Upper lobe of right lung (tissue), 1 donor: ENCODE results near the gene PSIP1. TPM values are rescaled to one million over a fixed set of nuclear protein-coding genes. Genes with fewer than 3 reads are reported as not detected.
A peak's percentile ranks its signal among the peaks of the same experiment; 100 is the strongest.

Experiments used
- ATAC-seq: fragments of 200-7000 bp; cut with Tn5 transposase; one replicate; pipeline ENCODE4 v1.9.1; 2020; ENCODE audit warnings: mild to moderate bottlenecking, moderate library complexity
- DNase-seq: peaks from one replicate; pipeline ENCODE4 v3.0.0-alpha.2; 2020
- H3K27ac ChIP-seq: fragments of 200-600 bp; one replicate; pipeline ENCODE4 v1.8.0; 2022
- H3K27me3 ChIP-seq: fragments of 200-600 bp; one replicate; pipeline ENCODE4 v1.8.0; 2022; ENCODE audit warnings: mild to moderate bottlenecking
- H3K36me3 ChIP-seq: fragments of 200-600 bp; one replicate; pipeline ENCODE4 v1.8.0; 2022
- H3K4me1 ChIP-seq: fragments of 200-600 bp; one replicate; pipeline ENCODE4 v1.8.0; 2022
- H3K4me3 ChIP-seq: fragments of 200-600 bp; one replicate; pipeline ENCODE4 v1.8.0; 2022; ENCODE audit warnings: mild to moderate bottlenecking
- H3K9me3 ChIP-seq: fragments of 200-600 bp; one replicate; pipeline ENCODE4 v1.8.0; 2022
- intact Hi-C: fragments of 100-400 bp; cut with DNase I; formaldehyde crosslinking; loops from one replicate; pipeline ENCODE4 v1.11.0; 2022
- total RNA-seq: library from RNA; stranded (reverse); fragmentation: NEBNext Ultra II Directional; extraction: Animal tissue kit (Norgen Biotek cat#: 25700); gene quantifications from one replicate; pipeline ENCODE4 v1.2.1, GENCODE V29; 2021
- TF ChIP-seq, protein P1 (sequence below): fragments of 200-600 bp; IDR thresholded peaks from one replicate; pipeline ENCODE4 v1.8.0; 2022; ENCODE audit warnings: antibody characterized with exemption
- donor health status: DM: no; HTN: yes; CAD: no; lungs with severe emphysema.

Gene PSIP1
- total RNA-seq, 1 donor from 2014 or later = 32.8 TPM

DNA sequence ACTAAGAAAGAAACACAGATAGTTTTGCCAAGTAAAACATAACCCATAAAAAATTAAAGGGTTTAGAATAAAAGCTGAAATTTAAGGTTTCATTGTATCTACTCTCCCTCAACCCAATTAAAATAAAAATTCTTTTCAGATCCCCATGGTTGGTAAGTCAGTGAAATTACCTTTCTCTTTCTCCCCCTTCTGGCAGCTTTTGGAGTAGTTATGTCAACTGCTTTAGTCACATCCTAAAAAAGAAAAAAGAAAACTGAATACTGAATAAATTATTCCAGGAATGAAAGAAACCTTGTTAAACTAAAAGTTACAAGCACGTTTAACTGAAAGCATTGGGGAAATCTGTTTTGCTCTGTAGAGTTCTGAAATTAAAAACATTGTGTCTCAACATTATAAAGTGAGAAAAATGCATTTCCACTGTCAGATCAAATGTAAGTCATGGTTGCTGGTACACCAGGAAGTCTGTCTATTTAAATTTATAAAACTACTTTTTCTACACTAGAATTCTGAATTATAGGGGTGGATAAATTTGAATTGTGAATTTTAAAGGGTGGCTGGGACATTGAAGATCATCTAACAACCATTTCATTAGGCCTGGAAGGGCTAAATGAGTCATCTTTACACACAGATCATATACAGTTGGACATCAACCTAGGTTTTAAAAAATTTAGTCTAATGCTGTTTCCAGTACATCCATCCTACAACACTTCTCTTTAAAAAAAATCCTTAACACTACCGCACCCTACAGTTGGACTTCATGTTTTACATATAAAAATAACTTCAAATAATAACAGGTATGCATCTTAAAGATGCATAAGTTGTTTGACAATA lies 24.7 kb downstream of the PSIP1 start:
- Histone ChIP-seq H3K27me3 (no peaks in the 10 kb centered on the region), H3K9me3 (no peaks in the 10 kb centered on the region), H3K36me3 (peaks cover 25% of the 10 kb centered on the region), H3K27ac (no peak overlapping the region), H3K4me3 (no peak overlapping the region), H3K4me1 (no peaks in the 10 kb centered on the region)
- intact Hi-C loops = no loop called here
- TF ChIP-seq, protein P1, sequence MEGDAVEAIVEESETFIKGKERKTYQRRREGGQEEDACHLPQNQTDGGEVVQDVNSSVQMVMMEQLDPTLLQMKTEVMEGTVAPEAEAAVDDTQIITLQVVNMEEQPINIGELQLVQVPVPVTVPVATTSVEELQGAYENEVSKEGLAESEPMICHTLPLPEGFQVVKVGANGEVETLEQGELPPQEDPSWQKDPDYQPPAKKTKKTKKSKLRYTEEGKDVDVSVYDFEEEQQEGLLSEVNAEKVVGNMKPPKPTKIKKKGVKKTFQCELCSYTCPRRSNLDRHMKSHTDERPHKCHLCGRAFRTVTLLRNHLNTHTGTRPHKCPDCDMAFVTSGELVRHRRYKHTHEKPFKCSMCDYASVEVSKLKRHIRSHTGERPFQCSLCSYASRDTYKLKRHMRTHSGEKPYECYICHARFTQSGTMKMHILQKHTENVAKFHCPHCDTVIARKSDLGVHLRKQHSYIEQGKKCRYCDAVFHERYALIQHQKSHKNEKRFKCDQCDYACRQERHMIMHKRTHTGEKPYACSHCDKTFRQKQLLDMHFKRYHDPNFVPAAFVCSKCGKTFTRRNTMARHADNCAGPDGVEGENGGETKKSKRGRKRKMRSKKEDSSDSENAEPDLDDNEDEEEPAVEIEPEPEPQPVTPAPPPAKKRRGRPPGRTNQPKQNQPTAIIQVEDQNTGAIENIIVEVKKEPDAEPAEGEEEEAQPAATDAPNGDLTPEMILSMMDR = peak; percentile 39
- no peak for ATAC-seq
- DNase-seq = no peak

DNA sequence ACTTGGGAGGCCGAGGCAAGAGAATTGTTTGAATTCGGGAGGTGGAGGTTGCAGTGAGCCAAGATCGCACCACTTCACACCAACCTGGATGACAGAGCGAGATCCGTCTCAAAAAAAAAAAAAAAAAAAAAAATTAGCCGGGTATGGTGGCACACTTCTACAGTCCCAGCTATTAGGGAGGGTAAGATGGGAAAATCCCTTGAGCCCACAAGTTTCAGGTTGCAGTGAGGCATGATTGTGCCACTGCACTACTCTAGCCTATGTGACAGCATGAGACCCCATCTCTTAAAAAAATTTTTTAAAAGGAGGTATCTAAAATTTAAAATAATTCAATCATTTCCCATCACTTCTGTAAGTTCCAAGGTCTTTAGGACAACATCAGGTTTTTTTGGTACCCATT lies 26.0 kb downstream of the PSIP1 start:
- TF ChIP-seq, protein P1 = no peak
- ATAC-seq = no peak
- Histone ChIP-seq H3K4me1 (no peaks in the 10 kb centered on the region), H3K9me3 (no peaks in the 10 kb centered on the region), H3K4me3 (no peak overlapping the region), H3K36me3 (peaks cover 29% of the 10 kb centered on the region), H3K27ac (no peak overlapping the region), H3K27me3 (no peaks in the 10 kb centered on the region)
- no peak for DNase-seq
- intact Hi-C loops = no loop called here

DNA sequence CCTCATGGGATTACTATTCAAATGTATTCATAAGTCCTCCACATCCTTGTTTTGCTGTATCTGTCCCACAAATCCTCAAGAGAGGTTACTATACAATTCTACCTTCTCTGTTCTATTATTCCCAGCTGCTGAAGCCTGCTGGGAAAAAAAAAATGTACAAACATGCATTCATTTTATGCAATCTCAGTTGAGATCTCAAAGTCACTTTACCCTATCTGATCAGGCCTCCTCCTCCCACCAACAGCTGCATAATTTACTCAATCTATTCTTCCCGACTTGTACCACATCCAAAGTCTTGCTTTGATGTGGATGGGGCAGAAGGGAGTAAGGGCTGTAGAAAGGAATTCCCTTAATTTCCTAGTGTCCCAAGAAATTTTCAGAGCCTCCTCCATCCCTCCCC lies 28.6 kb downstream of the PSIP1 start:
- H3K36me3 ChIP-seq = peaks cover 36% of the 10 kb centered on the region
- no peak for ATAC-seq
- no peaks in the 10 kb centered on the region for H3K4me1 ChIP-seq
- H3K27ac ChIP-seq = no peak overlapping the region
- DNase-seq = no peak
- no peaks in the 10 kb centered on the region for H3K9me3 ChIP-seq
- H3K4me3 ChIP-seq = no peak overlapping the region
- no peaks in the 10 kb centered on the region for H3K27me3 ChIP-seq
- intact Hi-C loops = no loop called here
- TF ChIP-seq, protein P1 = no peak

DNA sequence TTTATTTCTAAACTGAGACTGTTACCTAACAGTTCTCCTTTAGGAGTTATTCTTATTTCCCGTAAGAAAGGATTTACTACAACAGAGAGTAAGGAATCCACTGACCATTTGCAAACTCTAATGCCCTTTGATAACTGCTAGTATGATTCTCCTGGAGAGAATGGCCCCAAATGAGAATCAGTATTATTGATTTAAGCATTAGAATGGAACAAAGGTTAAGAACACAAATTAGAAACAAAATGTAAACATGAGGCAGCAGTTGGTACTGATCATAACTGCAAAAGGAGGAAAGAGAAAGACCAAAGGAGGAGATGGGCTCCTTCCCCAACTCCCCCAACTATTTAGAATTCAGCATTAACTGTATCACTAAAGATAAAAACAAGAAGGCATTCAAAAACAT lies 30.7 kb downstream of the PSIP1 start:
- Histone ChIP-seq H3K36me3 (peaks cover 23% of the 10 kb centered on the region), H3K4me1 (no peaks in the 10 kb centered on the region), H3K4me3 (no peak overlapping the region), H3K27me3 (no peaks in the 10 kb centered on the region), H3K27ac (no peak overlapping the region), H3K9me3 (no peaks in the 10 kb centered on the region)
- intact Hi-C loops = no loop called here
- ATAC-seq (no peak), DNase-seq (no peak)
- TF ChIP-seq, protein P1 = no peak

DNA sequence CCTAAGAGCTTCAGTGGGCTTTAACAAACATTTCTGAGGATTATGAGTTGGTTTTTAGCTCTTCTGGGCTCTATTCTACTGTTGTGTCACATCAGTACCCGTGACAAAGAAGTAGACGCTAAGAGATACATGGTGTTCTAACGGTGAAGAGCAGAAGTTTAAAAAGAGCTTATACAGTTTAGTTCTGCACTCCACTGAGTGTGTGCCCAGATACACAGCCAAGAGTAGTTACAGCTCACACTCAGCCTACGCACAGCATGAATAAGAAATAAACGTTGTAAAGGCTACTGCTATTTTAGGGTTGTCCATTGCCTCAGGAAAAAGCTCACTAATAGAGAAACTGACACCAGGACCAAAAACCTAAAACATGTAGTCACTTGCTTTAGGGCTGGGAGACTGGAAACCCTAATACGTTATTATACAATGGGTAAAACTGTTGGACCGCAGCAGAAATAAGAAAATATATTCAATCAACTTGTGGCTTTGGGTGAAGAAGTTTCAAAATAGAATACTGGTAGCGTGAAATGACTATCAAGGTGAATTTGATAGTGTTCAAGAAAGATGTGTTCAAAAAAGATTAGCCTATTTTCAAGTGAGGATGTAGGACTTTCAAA lies 34.7 kb downstream of the PSIP1 start:
- DNase-seq (no peak), ATAC-seq (no peak)
- Histone ChIP-seq H3K27ac (no peak overlapping the region), H3K36me3 (peaks cover 26% of the 10 kb centered on the region), H3K9me3 (no peaks in the 10 kb centered on the region), H3K27me3 (no peaks in the 10 kb centered on the region), H3K4me1 (no peaks in the 10 kb centered on the region), H3K4me3 (no peak overlapping the region)
- TF ChIP-seq, protein P1 = no peak
- intact Hi-C loops = no loop called here
